Activated T-cell treated with anti-CD3 and anti-CD28 coated beads, Interleukin-2, amount 50 U/mL, for 72 hours (primary cell): ENCODE data around the gene CAMK1D. TPM values are rescaled to one million over a fixed set of nuclear protein-coding genes. Genes with fewer than 3 reads are reported as not detected.

Experiments
- ATAC-seq, 2 donors: fragments of 150-1000 bp; cut with Tn5 transposase; replicated peaks in 1 of 2; 2 replicates each; pipeline ENCODE4 v1.10.0; 2021; ENCODE audit warnings: moderate library complexity in 2 of 2, mild to moderate bottlenecking in 1 of 2
- DNase-seq, 2 donors: peaks; one replicate each; pipeline ENCODE4 v3.0.0; 2021 to 2022; ENCODE audit warnings: mixed read lengths in 1 of 2
- H3K27ac Mint-ChIP-seq: one replicate; pipeline ENCODE4 v1.8.0; 2022; ENCODE audit warnings: mild to moderate bottlenecking, moderate library complexity, mixed read lengths
- H3K27me3 Mint-ChIP-seq: one replicate; pipeline ENCODE4 v1.8.0; 2022; ENCODE audit warnings: low read depth, mixed read lengths
- H3K36me3 Mint-ChIP-seq, 2 donors: one replicate each; pipeline ENCODE4 v1.8.0; 2022; ENCODE audit warnings: mixed read lengths in 2 of 2, mild to moderate bottlenecking in 1 of 2; ENCODE audit not compliant: insufficient read depth in 2 of 2
- H3K4me1 Mint-ChIP-seq: one replicate; pipeline ENCODE4 v1.8.0; 2022; ENCODE audit warnings: low read depth, mixed read lengths
- H3K4me3 Mint-ChIP-seq, 2 donors: one replicate each; pipeline ENCODE4 v1.8.0; 2022; ENCODE audit warnings: mild to moderate bottlenecking in 2 of 2, mixed read lengths in 2 of 2, moderate library complexity in 2 of 2
- H3K9me3 Mint-ChIP-seq, 2 donors: one replicate each; pipeline ENCODE4 v1.8.0; 2022; ENCODE audit warnings: mixed read lengths in 2 of 2
- total RNA-seq, 2 donors: library from RNA; stranded (reverse); gene quantifications; one replicate each; pipeline ENCODE4 v1.2.3, GENCODE V29; 2022

Gene CAMK1D
- total RNA-seq, 2 donors from 2014 or later, result 19.9 to 25.3 TPM

GRCh38 chr10:12675186-12675585, 325.8 kb downstream of the CAMK1D start:
- DNase-seq (no peak), ATAC-seq (no peak)
- Mint-ChIP-seq H3K4me1 (peaks cover 6% of the 10 kb centered on the region), H3K27ac (no peak overlapping the region), H3K36me3 (peaks cover 0 to 2% of the 10 kb centered on the region in 2 donors), H3K4me3 (no peak overlapping the region), H3K27me3 (no peaks in the 10 kb centered on the region), H3K9me3 (peaks cover 0 to 2% of the 10 kb centered on the region in 2 donors)

- H3K4me3 Mint-ChIP-seq, result no peak overlapping the region
- no peaks in the 10 kb centered on the region for H3K27me3 Mint-ChIP-seq
- H3K9me3 Mint-ChIP-seq, result no peaks in the 10 kb centered on the region
- no peak for DNase-seq
- no peak for ATAC-seq
- no peaks in the 10 kb centered on the region for H3K36me3 Mint-ChIP-seq
- no peak overlapping the region for H3K27ac Mint-ChIP-seq
- H3K4me1 Mint-ChIP-seq, result peaks cover 14% of the 10 kb centered on the region
Observed at GRCh38 chr10:12679636-12680035, 330.3 kb downstream of the CAMK1D start.

GRCh38 chr10:12681252-12681651, 331.9 kb downstream of the CAMK1D start:
- Mint-ChIP-seq H3K4me1 (peaks cover 9% of the 10 kb centered on the region), H3K27me3 (no peaks in the 10 kb centered on the region), H3K36me3 (no peaks in the 10 kb centered on the region), H3K9me3 (no peaks in the 10 kb centered on the region), H3K4me3 (peak overlapping the region; percentile 55 to 72), H3K27ac (no peak overlapping the region)
- peak in 1 of 2 donors; percentile 60 for ATAC-seq
- no peak for DNase-seq

GRCh38 chr10:12684784-12685183, 335.4 kb downstream of the CAMK1D start:
- H3K27me3 Mint-ChIP-seq, result no peaks in the 10 kb centered on the region
- DNase-seq, result no peak
- no peak overlapping the region for H3K4me3 Mint-ChIP-seq
- H3K4me1 Mint-ChIP-seq, result peaks cover 12% of the 10 kb centered on the region
- ATAC-seq, result no peak
- no peaks in the 10 kb centered on the region for H3K9me3 Mint-ChIP-seq
- no peak overlapping the region for H3K27ac Mint-ChIP-seq
- H3K36me3 Mint-ChIP-seq, result no peaks in the 10 kb centered on the region

- peaks cover 19% of the 10 kb centered on the region for H3K4me1 Mint-ChIP-seq
- H3K9me3 Mint-ChIP-seq, result no peaks in the 10 kb centered on the region
- H3K36me3 Mint-ChIP-seq, result no peaks in the 10 kb centered on the region
- no peak for DNase-seq
- H3K27ac Mint-ChIP-seq, result no peak overlapping the region
- H3K27me3 Mint-ChIP-seq, result no peaks in the 10 kb centered on the region
- ATAC-seq, result peak in 1 of 2 donors; percentile 56
- H3K4me3 Mint-ChIP-seq, result no peak overlapping the region
Observed at GRCh38 chr10:12685261-12686058, 336.1 kb downstream of the CAMK1D start.

GRCh38 chr10:12687996-12688395, 338.6 kb downstream of the CAMK1D start:
- peaks cover 13% of the 10 kb centered on the region for H3K4me1 Mint-ChIP-seq
- H3K4me3 Mint-ChIP-seq, result no peak overlapping the region
- no peaks in the 10 kb centered on the region for H3K27me3 Mint-ChIP-seq
- no peaks in the 10 kb centered on the region for H3K9me3 Mint-ChIP-seq
- ATAC-seq, result no peak
- DNase-seq, result no peak
- no peaks in the 10 kb centered on the region for H3K36me3 Mint-ChIP-seq
- no peak overlapping the region for H3K27ac Mint-ChIP-seq

- Mint-ChIP-seq H3K36me3 (no peaks in the 10 kb centered on the region), H3K4me1 (peaks cover 13% of the 10 kb centered on the region), H3K9me3 (no peaks in the 10 kb centered on the region), H3K27ac (peak overlapping the region; percentile 85), H3K4me3 (no peak overlapping the region), H3K27me3 (no peaks in the 10 kb centered on the region)
- DNase-seq, result no peak
- no peak for ATAC-seq
Observed at GRCh38 chr10:12689893-12690292, 340.5 kb downstream of the CAMK1D start.

GRCh38 chr10:12690525-12691126, 341.3 kb downstream of the CAMK1D start:
- H3K36me3 Mint-ChIP-seq, result no peaks in the 10 kb centered on the region
- no peaks in the 10 kb centered on the region for H3K27me3 Mint-ChIP-seq
- H3K9me3 Mint-ChIP-seq, result no peaks in the 10 kb centered on the region
- peak overlapping the region; percentile 85 for H3K27ac Mint-ChIP-seq
- H3K4me3 Mint-ChIP-seq, result peak overlapping the region in 1 of 2 donors; percentile 35
- H3K4me1 Mint-ChIP-seq, result peaks cover 13% of the 10 kb centered on the region
- ATAC-seq (peak; percentile 27 to 86), DNase-seq (peak in 1 of 2 donors; percentile 41)

- Mint-ChIP-seq H3K27ac (peak overlapping the region; percentile 50), H3K9me3 (no peaks in the 10 kb centered on the region)
Observed at GRCh38 chr10:12691596-12691995, 342.2 kb downstream of the CAMK1D start.

GRCh38 chr10:12697764-12698163, 348.4 kb downstream of the CAMK1D start:
- peaks cover 0 to 2% of the 10 kb centered on the region in 2 donors for H3K9me3 Mint-ChIP-seq
- ATAC-seq (no peak), DNase-seq (no peak)
- H3K4me3 Mint-ChIP-seq, result no peak overlapping the region
- H3K4me1 Mint-ChIP-seq, result peaks cover 33% of the 10 kb centered on the region
- H3K27ac Mint-ChIP-seq, result peak overlapping the region; percentile 72
- peaks cover 3 to 5% of the 10 kb centered on the region in 2 donors for H3K36me3 Mint-ChIP-seq
- H3K27me3 Mint-ChIP-seq, result no peaks in the 10 kb centered on the region

More at GRCh38 chr10:12691596-12691995, 342.2 kb downstream of the CAMK1D start:
- Mint-ChIP-seq H3K4me3 (no peak overlapping the region), H3K4me1 (peaks cover 13% of the 10 kb centered on the region), H3K27me3 (no peaks in the 10 kb centered on the region), H3K36me3 (no peaks in the 10 kb centered on the region)
- DNase-seq (no peak), ATAC-seq (no peak)

- DNase-seq (peak in 1 of 2 donors; percentile 39), ATAC-seq (peak; percentile 68 to 81)
- peaks cover 3 to 5% of the 10 kb centered on the region in 2 donors for H3K36me3 Mint-ChIP-seq
- H3K9me3 Mint-ChIP-seq, result peaks cover 0 to 2% of the 10 kb centered on the region in 2 donors
- no peaks in the 10 kb centered on the region for H3K27me3 Mint-ChIP-seq
- peaks cover 43% of the 10 kb centered on the region for H3K4me1 Mint-ChIP-seq
- H3K27ac Mint-ChIP-seq, result peak overlapping the region; percentile 95
- peak overlapping the region in 1 of 2 donors; percentile 60 for H3K4me3 Mint-ChIP-seq
Observed at GRCh38 chr10:12699258-12699700, 349.9 kb downstream of the CAMK1D start.

GRCh38 chr10:12699781-12700556, 350.6 kb downstream of the CAMK1D start:
- Mint-ChIP-seq H3K4me1 (peaks cover 50% of the 10 kb centered on the region), H3K9me3 (peaks cover 0 to 2% of the 10 kb centered on the region in 2 donors), H3K36me3 (peaks cover 3 to 5% of the 10 kb centered on the region in 2 donors), H3K27ac (peak overlapping the region; percentile 95), H3K27me3 (no peaks in the 10 kb centered on the region), H3K4me3 (peak overlapping the region in 1 of 2 donors; percentile 60)
- DNase-seq (no peak), ATAC-seq (peak in 1 of 2 donors; percentile 3)

- Mint-ChIP-seq H3K36me3 (peaks cover 3 to 5% of the 10 kb centered on the region in 2 donors), H3K27ac (peak overlapping the region; percentile 70), H3K9me3 (peaks cover 0 to 2% of the 10 kb centered on the region in 2 donors)
Observed at GRCh38 chr10:12700557-12700874, 351.2 kb downstream of the CAMK1D start.

More at GRCh38 chr10:12700557-12700874, 351.2 kb downstream of the CAMK1D start:
- H3K4me1 Mint-ChIP-seq, result peaks cover 50% of the 10 kb centered on the region
- H3K27me3 Mint-ChIP-seq, result no peaks in the 10 kb centered on the region
- H3K4me3 Mint-ChIP-seq, result no peak overlapping the region
- ATAC-seq (no peak), DNase-seq (no peak)
